Fibroblast of upper back skin (primary cell): ENCODE measurements around the gene HOXC11.
A peak's percentile ranks its signal among the peaks of the same experiment; 100 is the strongest.

Source experiments
- DNase-seq: peaks from one replicate; pipeline ENCODE4 v3.0.0-alpha.2; 2013

HOXC11 gene

DNA sequence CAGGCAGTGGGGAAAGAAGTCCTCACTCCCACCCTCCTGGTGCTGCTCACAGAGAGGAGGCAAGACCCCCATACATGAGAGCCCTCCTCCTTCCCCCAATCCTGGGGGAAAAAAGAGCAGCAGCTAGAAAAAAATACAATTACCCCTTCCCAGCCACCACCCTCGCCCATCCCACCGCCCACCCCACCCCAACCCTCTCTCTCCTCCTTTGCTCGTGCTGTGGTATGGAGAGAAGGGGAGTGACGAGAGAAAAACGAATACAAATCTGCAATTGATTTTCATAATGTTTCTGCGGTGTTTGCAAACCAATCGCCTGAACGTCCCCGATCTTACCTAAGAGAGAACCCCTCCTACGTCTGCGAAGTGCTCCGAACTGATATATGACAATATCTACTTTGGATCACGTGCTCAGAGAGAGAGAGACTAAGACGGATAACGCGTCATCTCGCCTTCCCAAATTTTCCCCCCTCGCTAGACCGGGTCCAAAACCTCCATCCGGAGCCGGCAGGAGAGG is at the start of gene HOXC11:
TSS of gene HOXC11 (plus strand) at position 405 of the 514 bp plus-strand sequence. CDS start 116 bp downstream, outside the sequence.
- no peak for DNase-seq

GRCh38 chr12:53924521-53925405 is 48.2 kb upstream of the HOXC11 start:
- DNase-seq, result no peak

DNA sequence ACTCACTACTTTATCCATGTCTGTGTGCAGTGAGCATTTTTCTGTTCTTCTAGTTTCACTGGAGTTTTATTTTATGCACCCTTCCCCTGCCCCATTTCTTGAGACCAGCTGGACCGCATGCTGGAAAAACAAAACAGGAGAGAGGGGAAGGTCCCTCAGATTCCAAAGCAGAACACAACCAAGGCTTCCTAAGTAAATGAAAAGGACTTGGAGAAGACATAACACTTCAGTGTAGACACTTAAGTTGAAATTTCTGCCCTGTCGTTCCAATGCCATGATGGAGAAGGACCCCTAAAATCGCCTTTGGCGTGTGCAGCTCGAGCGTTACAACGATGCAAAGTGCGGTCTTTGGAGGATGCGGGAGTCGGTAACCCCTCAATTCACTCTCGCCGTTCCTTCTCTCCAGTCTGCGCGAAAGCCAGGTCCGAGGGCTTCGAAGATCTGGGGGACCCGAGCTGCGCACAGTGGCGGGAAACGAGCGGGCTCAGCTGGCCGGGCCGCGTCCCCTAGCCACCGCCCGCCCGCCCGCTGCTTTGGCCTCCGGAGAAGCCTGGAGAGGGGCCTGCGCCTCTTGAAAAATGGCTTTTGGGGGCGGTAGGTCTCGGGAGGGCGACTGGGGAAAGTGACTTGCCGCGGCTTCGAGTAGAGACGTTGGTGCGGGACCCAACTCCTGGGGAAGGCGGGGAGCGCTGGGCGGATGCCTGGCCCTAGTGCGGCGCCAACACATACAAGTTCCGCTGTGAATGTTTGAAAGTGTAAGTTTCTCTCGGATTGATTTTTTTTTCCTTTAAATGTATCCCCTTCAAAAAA is 45.5 kb upstream of the HOXC11 start:
- DNase-seq, result no peak

- no peak for DNase-seq
Observed at GRCh38 chr12:53928054-53928835, 44.7 kb upstream of the HOXC11 start.

- no peak for DNase-seq
Observed at GRCh38 chr12:53929527-53929926, 43.4 kb upstream of the HOXC11 start.

GRCh38 chr12:53930591-53931255 is 42.2 kb upstream of the HOXC11 start:
- no peak for DNase-seq

DNA sequence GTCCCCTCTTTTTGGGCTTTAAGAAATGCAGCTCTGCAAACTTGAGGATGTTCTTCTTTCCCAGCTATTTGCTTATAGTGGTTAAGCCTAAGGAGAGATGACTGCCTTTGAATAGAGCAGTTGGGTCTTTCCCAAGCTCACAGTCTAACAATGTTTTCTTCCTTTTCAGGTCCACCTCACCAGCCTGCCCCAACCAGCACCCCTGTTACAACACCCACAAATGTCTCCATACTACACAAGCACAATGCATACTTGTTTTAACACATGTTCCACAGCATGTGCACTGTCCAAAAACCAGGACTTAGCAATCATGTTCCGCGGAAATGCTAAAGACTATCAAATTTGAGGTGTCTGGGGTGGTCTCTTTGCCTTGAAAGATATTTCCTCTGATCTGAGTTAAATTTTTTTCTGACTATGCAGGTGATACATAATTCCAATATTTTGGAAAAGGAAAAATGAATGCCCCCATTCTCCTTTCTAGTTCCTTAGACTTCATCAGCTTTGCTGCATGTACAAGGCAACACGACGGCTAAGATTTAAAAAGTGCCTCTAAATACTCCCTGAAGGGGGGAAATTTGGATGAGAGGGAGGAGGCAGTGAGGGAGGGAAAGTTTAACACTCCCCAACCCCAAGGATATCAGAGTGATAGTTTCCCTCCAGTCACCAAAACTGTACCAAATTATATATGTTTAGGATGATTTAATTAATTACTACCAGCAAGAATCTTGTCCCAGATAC is 40.9 kb upstream of the HOXC11 start:
- no peak for DNase-seq

DNA sequence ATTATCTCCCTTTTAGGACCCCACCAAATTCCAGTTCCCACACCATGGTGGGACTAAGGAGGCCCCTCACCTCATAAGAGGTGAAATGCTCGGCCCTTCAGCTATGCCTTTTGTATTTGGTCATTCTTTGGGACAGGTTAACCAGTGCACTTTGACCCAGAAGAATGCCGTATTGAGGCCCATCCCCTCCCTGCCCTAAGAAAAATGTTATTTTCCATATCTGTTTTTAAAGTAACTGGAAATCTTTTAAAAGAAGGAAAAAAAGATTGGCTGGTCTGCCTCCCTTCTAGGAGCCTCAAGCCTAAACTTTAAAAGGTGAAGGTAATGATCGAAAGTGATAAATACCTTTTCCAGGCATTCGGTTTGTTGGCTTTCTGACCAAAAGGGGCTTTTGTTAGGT is 40.0 kb upstream of the HOXC11 start:
- DNase-seq, result no peak

- no peak for DNase-seq
Observed at GRCh38 chr12:53935383-53936341, 37.3 kb upstream of the HOXC11 start.

GRCh38 chr12:53937099-53937498 is 35.8 kb upstream of the HOXC11 start:
- no peak for DNase-seq

DNA sequence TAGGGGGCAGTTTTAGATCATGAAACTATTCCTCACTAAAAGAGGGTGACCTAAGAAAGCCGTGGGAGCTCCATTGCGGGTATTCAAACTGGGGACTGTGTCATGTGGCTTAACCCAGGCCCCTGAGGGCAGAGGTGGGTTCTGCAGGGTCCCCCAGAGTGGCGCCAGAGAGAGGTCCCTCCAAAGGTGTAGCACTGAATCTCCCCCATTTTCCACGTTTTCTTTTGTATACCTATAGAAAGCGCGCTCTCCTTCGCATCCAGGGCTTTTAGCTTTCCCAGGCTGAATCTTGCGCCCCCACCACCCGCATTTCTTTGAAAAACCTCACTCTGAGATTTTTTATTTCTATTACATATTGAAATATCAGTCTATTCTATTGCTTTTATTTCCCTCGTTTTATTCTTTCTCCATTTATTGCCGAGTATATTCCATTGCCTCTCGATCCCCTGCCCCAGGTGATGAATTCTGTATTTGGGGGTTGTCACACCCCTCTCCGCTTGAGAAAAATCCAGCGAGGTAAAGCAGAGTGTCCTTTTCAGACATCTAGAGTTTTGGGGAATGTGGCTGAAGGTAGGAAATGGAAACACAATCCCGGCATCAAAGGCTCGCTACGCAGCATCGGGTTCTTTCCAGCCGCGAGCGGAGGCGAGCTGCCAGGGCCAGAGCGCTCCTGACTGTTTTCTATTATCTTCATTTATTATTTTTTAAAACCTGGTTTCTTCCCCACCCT is 35.2 kb upstream of the HOXC11 start:
- no peak for DNase-seq

- DNase-seq, result peak; percentile 18
Observed at GRCh38 chr12:53938326-53939140, 34.4 kb upstream of the HOXC11 start, which contains the start of gene HOXC13. HOXC13 (plus strand) TSS chr12:53938831; CDS start chr12:53938907, 76 bp downstream.

DNA sequence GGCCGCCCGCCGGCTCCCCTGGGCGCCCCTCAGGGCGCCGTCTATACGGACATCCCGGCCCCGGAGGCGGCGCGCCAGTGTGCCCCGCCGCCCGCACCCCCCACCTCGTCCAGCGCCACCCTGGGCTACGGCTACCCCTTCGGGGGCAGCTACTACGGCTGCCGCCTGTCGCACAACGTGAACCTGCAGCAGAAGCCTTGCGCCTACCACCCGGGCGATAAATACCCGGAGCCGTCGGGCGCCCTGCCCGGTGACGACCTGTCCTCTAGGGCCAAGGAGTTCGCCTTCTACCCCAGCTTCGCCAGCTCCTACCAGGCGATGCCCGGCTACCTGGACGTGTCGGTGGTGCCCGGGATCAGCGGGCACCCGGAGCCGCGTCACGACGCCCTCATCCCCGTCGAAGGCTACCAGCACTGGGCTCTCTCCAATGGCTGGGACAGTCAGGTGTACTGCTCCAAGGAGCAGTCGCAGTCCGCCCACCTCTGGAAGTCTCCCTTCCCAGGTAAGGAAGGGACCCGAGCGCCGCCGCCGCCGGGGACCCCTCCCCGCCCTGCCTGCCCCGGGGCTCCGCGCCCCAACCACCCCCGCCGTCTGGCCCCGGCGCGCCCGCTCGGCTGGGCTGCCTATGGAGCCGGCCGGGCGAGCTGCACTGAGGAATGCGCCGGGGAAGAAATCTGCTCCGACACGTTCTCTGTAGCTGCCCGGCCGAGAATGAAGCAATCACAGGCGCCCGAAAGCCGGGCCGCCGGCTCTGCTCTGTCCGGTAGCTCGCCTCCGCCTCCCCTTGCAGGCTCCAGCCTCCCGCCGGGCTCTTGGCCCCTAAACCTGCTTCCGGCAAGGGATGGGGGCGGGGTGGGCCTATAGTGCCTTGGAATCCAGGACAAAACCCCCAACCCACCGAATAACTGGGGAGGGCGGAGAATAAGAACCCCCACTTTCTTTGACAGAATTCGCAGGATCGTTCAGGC is 33.5 kb upstream of the HOXC11 start:
- DNase-seq, result peak; percentile 34

DNA sequence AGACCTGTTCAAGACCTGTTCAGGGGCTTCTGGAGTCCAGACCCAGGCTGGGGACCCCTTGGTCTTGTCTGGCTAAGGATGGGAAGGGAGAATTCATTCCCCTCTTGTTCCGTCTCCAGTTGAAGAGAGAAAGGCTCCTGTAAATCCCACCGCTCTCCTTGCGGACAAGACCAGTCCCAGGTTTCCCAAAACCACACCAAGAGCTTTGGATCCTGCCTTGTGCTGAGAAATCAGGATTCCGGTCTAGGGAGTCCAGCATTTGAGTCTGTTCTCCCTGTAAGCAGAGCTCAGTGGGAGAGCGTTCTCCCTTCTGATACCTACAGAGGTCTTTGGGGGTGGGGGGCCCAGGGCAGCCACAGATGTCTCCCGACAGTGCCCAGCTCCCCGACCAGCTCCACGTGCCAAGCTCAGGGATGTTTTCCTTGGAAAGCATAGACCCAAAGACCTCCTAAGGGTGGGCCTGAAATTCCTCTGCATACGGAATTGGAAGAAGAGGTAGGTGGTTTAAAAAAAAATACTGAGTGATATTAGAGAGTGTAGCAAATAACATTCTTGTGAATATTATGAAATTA is 32.4 kb upstream of the HOXC11 start:
- DNase-seq, result no peak

GRCh38 chr12:53941187-53941586 is 31.7 kb upstream of the HOXC11 start:
- no peak for DNase-seq

- DNase-seq, result no peak
Observed at GRCh38 chr12:53941750-53942149, 31.2 kb upstream of the HOXC11 start.

- no peak for DNase-seq
Observed at GRCh38 chr12:53942467-53942997, 30.4 kb upstream of the HOXC11 start.
